Measurements from ENCODE around the gene C1GALT1C1L.
"Not testable (repeated sequence)": the region's sequence is repeated elsewhere in the genome, so short reads cannot be mapped to it uniquely, and the experiment has no call there.

The C1GALT1C1L gene

DNA sequence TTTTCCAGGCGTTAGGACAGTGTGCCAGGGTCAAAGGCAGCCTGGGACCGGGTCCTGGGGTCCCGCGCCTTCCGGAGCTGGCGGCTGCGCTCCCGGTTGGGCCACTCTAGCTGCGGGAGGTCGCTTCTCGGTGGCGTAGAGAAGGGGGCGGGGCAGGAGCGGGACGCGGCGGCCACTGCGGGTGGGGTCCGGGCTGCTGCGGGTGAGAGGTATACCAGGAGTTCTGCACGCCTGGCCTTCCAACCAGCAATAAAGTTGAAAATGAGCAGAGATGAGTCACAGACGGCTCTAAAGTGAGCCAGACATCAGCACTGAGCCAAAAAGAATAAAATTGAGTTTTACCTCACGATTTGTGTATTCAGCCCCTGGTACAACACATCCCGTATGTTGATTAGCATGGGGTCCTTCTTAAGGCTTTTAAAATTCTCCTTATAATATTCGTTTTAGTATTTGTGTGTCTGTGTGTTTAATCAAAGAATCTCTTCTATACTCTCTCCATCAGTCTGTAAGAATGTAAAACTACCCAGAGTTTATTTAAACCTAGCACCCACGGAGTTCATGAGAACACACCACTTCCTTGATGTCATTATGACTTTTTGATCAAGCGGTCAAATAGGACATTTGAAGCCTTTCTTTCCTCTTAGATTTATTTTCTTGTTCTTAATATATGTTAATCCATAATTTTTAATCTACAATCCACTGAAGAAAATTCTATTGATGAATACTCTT, at the start of gene C1GALT1C1L:
C1GALT1C1L (minus strand) TSS at position 108 of the 729 bp plus-strand sequence; CDS start at position 1, 107 bp downstream.
- peak; percentile 57 for DNase-seq (ENCODE audit: low read depth)

DNA sequence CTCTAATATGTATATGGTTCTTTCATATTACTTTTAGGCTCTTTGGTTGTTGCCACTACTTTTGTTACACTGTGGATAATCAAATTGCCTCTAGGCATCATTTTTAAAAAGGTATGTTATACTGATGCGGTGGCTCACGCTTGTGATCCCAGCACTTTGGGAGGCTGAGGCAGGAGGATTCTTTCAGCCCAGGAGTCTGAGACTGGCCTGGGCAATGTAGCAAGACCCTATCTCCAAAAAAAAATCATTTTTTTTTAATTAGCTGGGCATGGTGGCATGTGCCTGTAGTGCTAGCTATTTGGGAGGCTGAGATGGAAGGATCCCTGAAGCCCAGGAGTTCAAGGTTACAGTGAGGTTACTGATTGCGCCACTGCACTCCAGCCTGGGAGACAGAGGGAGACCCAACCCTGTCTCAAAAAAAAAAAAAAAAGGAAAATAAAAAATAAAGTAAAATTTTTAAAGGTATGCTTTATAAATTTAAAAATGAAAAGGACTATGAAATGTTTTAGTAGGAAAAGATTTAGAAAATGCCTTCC, 49.5 kb upstream of the C1GALT1C1L start:
- DNase-seq (ENCODE audit: low read depth): no peak

GRCh38 chr2:43724728-43725526, 48.7 kb upstream of the C1GALT1C1L start:
- DNase-seq (ENCODE audit: low read depth): peak; percentile 33

DNA sequence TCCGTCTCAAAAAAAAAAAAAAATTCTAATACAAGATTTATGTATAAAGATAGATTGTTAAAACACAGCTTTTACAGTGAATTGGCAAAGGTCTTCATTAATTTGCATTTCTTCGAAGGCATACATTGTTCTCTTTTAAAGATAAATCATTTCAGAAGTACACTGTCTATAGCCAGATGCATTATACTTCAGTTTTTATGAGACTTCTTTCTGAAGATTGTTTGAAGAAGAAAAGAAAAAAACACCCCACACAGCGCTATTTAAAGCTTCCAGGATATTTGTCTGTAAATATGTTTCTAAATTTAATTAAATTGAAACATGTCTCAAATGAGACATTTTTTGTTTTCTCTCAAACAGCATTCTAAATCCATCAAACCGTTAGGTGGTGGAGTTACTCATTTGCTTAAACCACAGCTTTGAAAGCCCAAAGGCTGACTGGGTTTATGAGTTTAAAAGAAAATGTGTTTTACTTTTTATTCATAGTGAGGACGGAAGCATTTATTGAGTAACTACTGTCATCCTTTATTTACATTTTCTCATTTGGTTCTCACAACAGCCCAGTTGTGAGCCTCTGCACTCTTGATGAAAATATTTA, 42.4 kb upstream of the C1GALT1C1L start:
- DNase-seq (ENCODE audit: low read depth): no peak

DNA sequence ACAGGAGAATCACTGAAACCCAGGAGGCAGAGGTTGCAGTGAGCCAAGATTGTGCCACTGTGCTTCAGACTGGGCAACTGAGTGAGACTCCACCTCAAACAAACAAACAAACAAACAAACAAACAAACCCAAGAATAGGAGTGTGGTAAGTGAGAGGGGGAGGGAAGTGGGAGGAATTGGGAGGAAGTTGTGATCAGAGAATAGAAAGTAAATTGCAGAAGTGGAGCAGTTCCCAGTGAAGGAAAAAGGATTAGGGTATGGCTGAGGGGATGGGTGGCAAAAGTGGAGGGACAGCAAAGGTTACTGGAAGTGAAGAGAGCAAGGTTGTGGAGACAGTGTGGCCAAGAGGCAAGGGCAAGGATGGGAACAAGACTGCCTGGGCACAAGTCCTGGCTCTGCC, 41.1 kb upstream of the C1GALT1C1L start:
- no peak for DNase-seq (ENCODE audit: low read depth)

- DNase-seq (ENCODE audit: low read depth): no peak
These were observed 39.3 kb upstream of the C1GALT1C1L start for GRCh38 chr2:43715300-43716098.

GRCh38 chr2:43714164-43714563, 37.9 kb upstream of the C1GALT1C1L start:
- peak; percentile 81 for DNase-seq (ENCODE audit: low read depth)

DNA sequence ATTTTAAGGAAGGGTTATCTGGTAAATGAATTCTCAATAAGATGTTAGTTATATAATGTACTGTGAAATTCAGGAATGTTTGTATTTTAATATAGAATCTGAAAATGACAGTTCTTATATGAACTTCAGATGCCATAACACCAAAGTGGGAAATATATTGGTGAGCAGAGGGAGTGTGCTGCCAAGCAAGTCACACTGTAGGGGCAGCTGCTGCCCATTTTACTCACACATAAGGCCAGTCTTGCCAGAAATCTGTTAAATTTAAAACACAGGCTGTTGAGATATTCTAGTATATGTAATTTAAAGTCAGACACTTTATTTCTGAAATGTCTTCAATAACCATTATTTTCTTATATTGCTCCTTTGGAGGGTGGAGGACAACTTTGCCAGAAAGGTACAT, 34.6 kb upstream of the C1GALT1C1L start:
- no peak for DNase-seq (ENCODE audit: low read depth)

GRCh38 chr2:43708891-43709290, 32.7 kb upstream of the C1GALT1C1L start:
- DNase-seq (ENCODE audit: low read depth): peak; percentile 52

- no peak for DNase-seq (ENCODE audit: low read depth)
These were observed 31.9 kb upstream of the C1GALT1C1L start for GRCh38 chr2:43708178-43708577.

DNA sequence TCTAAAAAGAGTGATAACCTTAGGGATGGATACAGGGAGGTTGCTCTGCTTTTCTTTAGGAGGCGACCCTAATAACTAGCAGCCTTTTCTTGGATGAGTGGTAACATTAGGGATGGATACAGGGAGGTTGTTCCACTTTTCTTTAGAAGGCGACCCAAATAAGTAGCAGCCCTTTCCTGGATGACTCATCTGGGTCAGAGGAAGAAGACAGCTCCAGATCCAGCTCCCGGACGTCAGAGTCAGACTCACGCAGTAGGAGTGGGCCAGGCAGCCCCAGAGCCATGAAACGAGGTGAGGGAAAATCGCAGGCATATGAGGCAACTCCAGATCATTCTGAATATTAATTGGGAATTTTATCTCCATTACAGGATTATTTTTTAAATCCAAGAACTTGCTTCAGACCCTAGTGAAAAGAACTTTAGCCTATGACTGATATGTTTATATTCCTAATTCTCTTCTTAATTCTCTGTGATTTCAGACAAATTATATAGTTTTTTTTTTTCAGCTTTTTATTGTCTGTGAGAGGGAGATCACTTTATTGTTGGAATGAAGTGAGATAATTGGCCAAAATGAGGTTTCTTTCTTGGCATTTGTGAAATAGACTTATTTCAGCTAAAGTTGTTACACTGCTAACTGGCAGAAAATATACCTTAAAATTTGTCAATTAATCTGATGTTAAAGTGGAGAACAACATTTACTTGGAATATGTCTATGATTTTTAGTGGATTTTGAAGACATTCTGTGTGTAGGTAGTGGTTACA, 31.2 kb upstream of the C1GALT1C1L start:
- DNase-seq (ENCODE audit: low read depth): peak; percentile 89

- no peak for DNase-seq (ENCODE audit: low read depth)
These were observed 24.9 kb upstream of the C1GALT1C1L start for GRCh38 chr2:43701111-43701510.

DNA sequence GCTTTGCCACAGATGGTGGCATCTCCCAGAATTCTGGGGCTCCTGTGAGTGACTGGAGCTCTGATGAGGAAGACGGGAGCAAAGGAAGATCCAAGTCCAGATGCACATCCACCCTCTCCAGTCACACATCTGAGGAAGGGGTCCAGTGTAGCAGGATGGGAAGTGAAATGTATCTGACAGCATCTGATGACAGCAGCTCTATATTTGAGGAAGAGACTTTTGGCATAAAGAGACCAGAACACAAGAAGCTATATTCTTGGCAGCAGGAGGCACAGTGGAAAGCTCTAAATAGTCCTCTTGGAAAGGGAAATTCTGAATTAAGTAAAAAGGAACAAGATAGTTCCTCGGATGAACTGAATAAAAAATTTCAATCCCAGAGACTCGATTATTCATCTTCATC, 23.5 kb upstream of the C1GALT1C1L start:
- DNase-seq (ENCODE audit: low read depth): no peak

DNA sequence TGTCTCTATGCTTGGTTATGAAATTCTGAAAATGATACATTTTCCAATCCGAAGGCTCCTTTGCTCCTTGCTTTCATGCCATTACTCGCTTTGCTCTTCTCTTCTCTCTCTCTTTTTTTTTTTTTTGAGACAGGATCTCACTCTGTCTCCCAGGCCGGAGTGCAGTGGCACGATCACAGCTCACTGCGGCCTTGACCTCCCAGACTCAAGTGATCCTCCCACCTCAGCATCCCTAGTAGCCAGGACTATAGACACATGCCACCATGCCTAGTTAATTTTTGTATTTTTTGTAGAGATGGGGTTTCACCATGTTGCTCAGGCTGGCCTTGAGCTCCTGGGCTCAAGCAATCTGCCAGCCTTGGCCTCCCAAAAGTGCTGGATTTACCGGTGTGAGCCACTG, 21.9 kb upstream of the C1GALT1C1L start:
- DNase-seq (ENCODE audit: low read depth): not testable (repeated sequence)

DNA sequence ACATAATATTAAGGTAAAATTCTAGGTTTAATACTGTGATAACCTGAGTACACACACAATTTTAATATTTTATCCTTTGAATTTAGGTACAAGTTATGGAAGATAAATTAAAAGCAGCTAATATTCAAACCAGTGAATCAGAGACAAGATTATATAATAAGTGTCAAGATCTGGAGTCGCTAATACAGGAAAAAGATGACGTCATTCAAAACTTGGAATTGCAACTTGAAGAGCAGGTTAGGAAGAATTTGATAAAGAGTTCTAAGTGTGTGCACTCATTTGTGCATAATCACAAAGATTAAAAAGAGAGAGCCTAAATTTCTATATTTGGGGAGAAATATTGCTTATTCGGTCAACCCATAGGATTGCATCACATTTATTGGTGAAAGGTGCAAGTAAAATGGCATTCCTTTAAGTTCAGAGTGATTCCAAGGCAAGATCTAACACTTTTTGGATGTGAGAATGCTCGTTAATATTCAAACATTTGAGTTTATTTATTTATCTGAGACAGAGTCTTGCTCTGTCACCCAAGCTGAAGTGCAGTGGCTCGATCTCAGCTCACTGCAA, 16.3 kb upstream of the C1GALT1C1L start:
- DNase-seq (ENCODE audit: low read depth): no peak

GRCh38 chr2:43689999-43690398, 13.8 kb upstream of the C1GALT1C1L start:
- DNase-seq (ENCODE audit: low read depth): no peak

DNA sequence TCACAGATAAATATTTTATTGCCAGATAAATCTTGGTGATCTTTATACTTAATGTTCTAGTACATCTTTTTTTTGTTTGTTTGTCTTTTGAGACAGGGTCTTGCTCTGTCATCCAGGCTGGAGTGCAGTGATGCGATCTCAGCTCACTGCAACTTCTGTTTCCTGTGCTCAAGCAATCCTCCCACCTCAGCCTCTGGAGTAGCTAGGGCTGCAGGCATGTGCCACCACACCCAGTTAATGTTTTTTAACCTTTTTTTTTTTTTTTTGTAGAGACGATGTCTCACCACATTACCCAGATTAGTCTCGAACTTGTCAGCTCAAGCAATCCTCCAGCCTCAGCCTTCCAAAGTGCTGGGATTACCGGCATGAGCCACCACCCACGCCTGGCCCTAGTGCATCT, 9.1 kb upstream of the C1GALT1C1L start:
- DNase-seq (ENCODE audit: low read depth): no peak

DNA sequence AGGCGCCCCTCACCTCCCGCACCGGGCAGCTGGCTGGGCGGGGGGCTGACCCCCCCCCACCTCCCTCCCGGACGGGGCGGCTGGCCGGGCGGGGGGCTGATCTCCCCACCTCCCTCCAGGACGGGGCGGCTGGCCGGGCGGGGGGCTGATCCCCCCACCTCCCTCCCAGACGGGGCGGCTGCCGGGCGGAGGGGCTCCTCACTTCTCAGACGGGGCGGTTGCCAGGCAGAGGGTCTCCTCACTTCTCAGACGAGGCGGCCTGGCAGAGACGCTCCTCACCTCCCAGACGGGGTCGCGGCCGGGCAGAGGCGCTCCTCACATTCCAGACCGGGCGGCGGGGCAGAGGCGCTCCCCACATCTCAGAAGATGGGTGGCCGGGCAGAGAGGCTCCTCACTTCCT, 1.6 kb upstream of the C1GALT1C1L start:
- not testable (repeated sequence) for DNase-seq (ENCODE audit: low read depth)

GRCh38 chr2:43675646-43676321, 445 bp downstream of the C1GALT1C1L start:
- DNase-seq (ENCODE audit: low read depth): no peak

DNA sequence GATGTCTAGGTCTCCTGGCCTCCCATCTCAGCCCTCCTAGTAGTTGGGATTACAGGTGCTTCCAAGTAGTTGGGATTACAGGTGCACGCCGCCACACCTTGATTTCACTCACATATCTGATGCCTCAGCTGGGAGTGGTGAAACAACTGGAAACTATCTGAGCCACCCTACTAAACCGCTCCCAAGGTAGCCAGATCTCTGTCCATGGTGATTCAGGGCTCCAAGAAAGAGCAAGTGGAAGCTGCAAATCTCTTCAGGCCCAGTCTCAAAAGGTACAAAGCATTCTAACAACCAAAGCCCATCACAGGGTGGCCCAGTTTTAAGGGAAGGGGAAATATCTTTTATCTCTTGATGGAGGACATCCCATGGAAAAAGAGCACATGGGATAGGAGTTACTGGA, 19.0 kb downstream of the C1GALT1C1L start:
- DNase-seq (ENCODE audit: low read depth): no peak
